K562 (cell line): ENCODE data around the gene COL4A2. TPM values are rescaled to one million over a fixed set of nuclear protein-coding genes. Genes with fewer than 3 reads are reported as not detected.

Experiments
- ATAC-seq: fragments of 200-7000 bp; cut with Tn5 transposase; 3 replicates; pipeline ENCODE4 v1.9.1; 2020; ENCODE audit warnings: moderate library complexity
- BruUV-seq: library from RNA; stranded (reverse); fragments of 400-500 nt; replicated peaks from 2 replicates; lab custom pipeline; 2021; lab: Mats Ljungman, UMichigan
- CTCF ChIA-PET: fragments of 300-600 bp; formaldehyde crosslinking; extraction: SDS; loops from one replicate; lab custom pipeline; 2021; ENCODE audit warnings: low intra/inter-chr PET ratio; lab: Yijun Ruan, JAX
- POLR2A ChIA-PET: fragments of 300-600, 350-650 bp; sonication (Branson Sonifier 250); formaldehyde crosslinking; extraction: SDS; loops from one replicate; lab custom pipeline; 2021; ENCODE audit warnings: antibody characterized with exemption, inconsistent platforms; lab: Yijun Ruan, JAX
- DNase-seq, 4 experiments: peaks; one replicate each; pipeline versions ENCODE4 v3.0.0 to v3.0.0-alpha.2; 2011 to 2018; ENCODE audit warnings: low spot score in 3 of 4, mixed read lengths in 3 of 4; ENCODE audit errors: extremely low read depth in 1 of 4
- FAIRE-seq: peaks from 2 replicates; lab custom pipeline; 2011; peaks lifted over from hg19 to GRCh38; lab: Jason Lieb, UNC
- H2AFZ ChIP-seq: 2 replicates; pipeline ENCODE4 v1.6.0; 2011; ENCODE audit warnings: low read depth, low read length, control low read depth, inconsistent platforms
- H3K27ac ChIP-seq: fragments of 200-600 bp; 3 replicates; pipeline ENCODE4 v1.8.0; 2011; ENCODE audit warnings: low read depth, mild to moderate bottlenecking, control low read depth, inconsistent platforms, low read length, moderate library complexity, mixed read lengths; ENCODE audit errors: extremely low read depth
- H3K27me3 ChIP-seq, 2 experiments: fragments of 300-600 bp in 1 of 2; 2 replicates in 1 of 2; 3 replicates in 1 of 2; pipeline versions ENCODE4 v1.6.0 to v1.8.0; 2011; ENCODE audit warnings: inconsistent platforms in 2 of 2, low read length in 2 of 2, mild to moderate bottlenecking in 1 of 2, mixed read lengths in 1 of 2, moderate library complexity in 1 of 2; ENCODE audit not compliant: control insufficient read depth in 2 of 2, insufficient read depth in 2 of 2
- H3K36me3 ChIP-seq: fragments of 300-600 bp; 3 replicates; pipeline ENCODE4 v1.8.0; 2011; ENCODE audit warnings: mild to moderate bottlenecking, low read length, inconsistent platforms; ENCODE audit not compliant: control insufficient read depth, insufficient read depth
- H3K4me1 ChIP-seq, 2 experiments: fragments of 200-600 bp in 1 of 2; replicated peaks in 1 of 2; 2 replicates in 1 of 2; 3 replicates in 1 of 2; pipeline versions ENCODE4 v1.5.1 to v1.8.0; 2011; ENCODE audit warnings: inconsistent platforms in 2 of 2, low read length in 2 of 2, mild to moderate bottlenecking in 1 of 2, mixed read lengths in 1 of 2, moderate library complexity in 1 of 2; ENCODE audit not compliant: control insufficient read depth in 2 of 2, insufficient read depth in 2 of 2
- H3K4me2 ChIP-seq: 2 replicates; pipeline ENCODE4 v1.6.1; 2011; ENCODE audit warnings: low read length, control low read depth, inconsistent platforms, mixed read lengths; ENCODE audit not compliant: insufficient read depth
- H3K4me3 ChIP-seq: fragments of 200-600 bp; sonication (generic), shearing (Covaris generic); 2 replicates; pipeline ENCODE4 v1.5.1; 2016; ENCODE audit warnings: control low read depth, inconsistent platforms
- H3K79me2 ChIP-seq: fragments of 200-600 bp; 3 replicates; pipeline ENCODE4 v1.8.0; 2011; ENCODE audit warnings: low read length, inconsistent platforms; ENCODE audit not compliant: control insufficient read depth, insufficient read depth
- H3K9ac ChIP-seq, 2 experiments: 2 replicates each; pipeline versions ENCODE4 v1.6.0 to v1.6.1; 2011; ENCODE audit warnings: low read depth in 2 of 2, low read length in 2 of 2, control low read depth in 1 of 2, inconsistent platforms in 1 of 2, mild to moderate bottlenecking in 1 of 2, mixed read lengths in 1 of 2; ENCODE audit not compliant: insufficient read depth in 1 of 2
- H3K9me1 ChIP-seq: one replicate; pipeline ENCODE4 v1.6.0; 2011; ENCODE audit warnings: inconsistent platforms, mild to moderate bottlenecking, low read length, moderate library complexity; ENCODE audit not compliant: control insufficient read depth, insufficient read depth
- H3K9me3 ChIP-seq: replicated peaks from 2 replicates; pipeline ENCODE4 v1.5.1; 2011; ENCODE audit warnings: low read depth, low read length, inconsistent platforms; ENCODE audit not compliant: control insufficient read depth, insufficient read depth
- H4K20me1 ChIP-seq: replicated peaks from 2 replicates; pipeline ENCODE4 v1.6.1; 2011; ENCODE audit warnings: low read length, inconsistent platforms, mixed read lengths; ENCODE audit not compliant: control insufficient read depth, insufficient read depth
- CBX1 ChIP-seq: sonication (generic); IDR thresholded peaks from 2 replicates; pipeline ENCODE4 v1.6.1; 2016; ENCODE audit warnings: antibody characterized with exemption, low read depth, mild to moderate bottlenecking
- FIP1L1 ChIP-seq: fragments of 200-400 bp; formaldehyde crosslinking; IDR thresholded peaks from 2 replicates; pipeline ENCODE4 v1.6.1; 2018; ENCODE audit warnings: mild to moderate bottlenecking, low read depth, low read length; ENCODE audit not compliant: poor library complexity, severe bottlenecking
- GTF2E2 ChIP-seq: fragments of 200-800 bp; sonication (Bioruptor generic); IDR thresholded peaks from 2 replicates; pipeline ENCODE4 v1.6.1; 2016; ENCODE audit warnings: missing genetic modification characterization, missing compliant biosample characterization
- WGBS: fragments of 100-300 bp; shearing (Covaris generic); methylation state at CpG from one replicate; pipeline ENCODE4 v1.1.6; 2016; ENCODE audit warnings: low coverage, mixed read lengths; ENCODE audit not compliant: insufficient coverage; ENCODE audit errors: missing lambda C conversion rate; 5-methylcytosine and 5-hydroxymethylcytosine counted together
- in situ Hi-C: fragments of 300-500 bp; cut with MboI; formaldehyde crosslinking; loops from 4 replicates; pipeline ENCODE4 v1.15.0; 2018; ENCODE audit warnings: inconsistent platforms, mixed read lengths
- intact Hi-C: fragments of 100-400 bp; cut with micrococcal nuclease; formaldehyde crosslinking; loops from 2 replicates; pipeline ENCODE4 v1.14.2; 2022
- polyA plus RNA-seq, 8 experiments: library from polyadenylated mRNA; depleted of rRNA in 4 of 8; stranded (reverse) in 5 of 8; unstranded in 3 of 8; fragments of >200 nt; fragmentation: Nextera tagmentation in 2 of 8; fragmentation: Illumina TruSeq in 1 of 8; extraction: Ambion mirVana in 2 of 8; extraction: Trizol in 1 of 8; gene quantifications; 2 replicates each; pipeline versions ENCODE4 v1.2.1 to v1.2.3, GENCODE V29; 2011 to 2014; ENCODE audit warnings: inconsistent platforms in 1 of 8, missing spikeins in 1 of 8
- total RNA-seq, 7 experiments: library from RNA; depleted of rRNA in 6 of 7; stranded (reverse); fragments of >200 nt in 6 of 7; fragmentation: Illumina TruSeq in 2 of 7; extraction: Trizol in 2 of 7; gene quantifications; 2 replicates each; pipeline versions ENCODE4 v1.2.1 to v1.2.3, GENCODE V29; 2011 to 2021; ENCODE audit warnings: low replicate concordance in 1 of 7

The COL4A2 gene
- total and polyA plus RNA-seq, 9 of the 15 experiments (the other 6 are each of a cell fraction or from before 2014, with no cell fraction given): 0.13 to 15.2 (median 8.1) TPM

- in situ Hi-C loops: no loop called here
- H2AFZ ChIP-seq: no peak overlapping the region
- no peaks in the 10 kb centered on the region for H3K9me3 ChIP-seq
- DNase-seq: no peak
- ChIA-PET POLR2A (interaction anchor here (0.9 kb wide), 1 partner anchor 314 kb away, joined by 4 read pairs; no protein-coding TSS in a partner anchor), CTCF (no interaction called here)
- no peak overlapping the region for H3K4me2 ChIP-seq
- BruUV-seq: no TSS peak
- H3K27me3 ChIP-seq: peaks cover 4 to 16% of the 10 kb centered on the region in 2 experiments; a peak in 4 of 5 replicates
- H4K20me1 ChIP-seq: no peaks in the 10 kb centered on the region
- WGBS: 3% methylated on average over 3 of the region's 3 CpGs
- H3K4me3 ChIP-seq: no peak overlapping the region
- H3K79me2 ChIP-seq: no peaks in the 10 kb centered on the region
- H3K4me1 ChIP-seq: no peaks in the 10 kb centered on the region
- TF ChIP-seq CBX1: no peak
- no peak for TF ChIP-seq GTF2E2 (tag)
- no peak for TF ChIP-seq FIP1L1
- no peak for ATAC-seq
- H3K27ac ChIP-seq: no peak overlapping the region
- H3K36me3 ChIP-seq: no peaks in the 10 kb centered on the region
- intact Hi-C loops: no loop called here
- no peak for FAIRE-seq
- no peak overlapping the region for H3K9ac ChIP-seq
- no peaks in the 10 kb centered on the region for H3K9me1 ChIP-seq
Measured at GRCh38 chr13:110400786-110401533, 93.9 kb downstream of the COL4A2 start.
